ENCODE measurements around the gene CELA1.

CELA1 gene

DNA sequence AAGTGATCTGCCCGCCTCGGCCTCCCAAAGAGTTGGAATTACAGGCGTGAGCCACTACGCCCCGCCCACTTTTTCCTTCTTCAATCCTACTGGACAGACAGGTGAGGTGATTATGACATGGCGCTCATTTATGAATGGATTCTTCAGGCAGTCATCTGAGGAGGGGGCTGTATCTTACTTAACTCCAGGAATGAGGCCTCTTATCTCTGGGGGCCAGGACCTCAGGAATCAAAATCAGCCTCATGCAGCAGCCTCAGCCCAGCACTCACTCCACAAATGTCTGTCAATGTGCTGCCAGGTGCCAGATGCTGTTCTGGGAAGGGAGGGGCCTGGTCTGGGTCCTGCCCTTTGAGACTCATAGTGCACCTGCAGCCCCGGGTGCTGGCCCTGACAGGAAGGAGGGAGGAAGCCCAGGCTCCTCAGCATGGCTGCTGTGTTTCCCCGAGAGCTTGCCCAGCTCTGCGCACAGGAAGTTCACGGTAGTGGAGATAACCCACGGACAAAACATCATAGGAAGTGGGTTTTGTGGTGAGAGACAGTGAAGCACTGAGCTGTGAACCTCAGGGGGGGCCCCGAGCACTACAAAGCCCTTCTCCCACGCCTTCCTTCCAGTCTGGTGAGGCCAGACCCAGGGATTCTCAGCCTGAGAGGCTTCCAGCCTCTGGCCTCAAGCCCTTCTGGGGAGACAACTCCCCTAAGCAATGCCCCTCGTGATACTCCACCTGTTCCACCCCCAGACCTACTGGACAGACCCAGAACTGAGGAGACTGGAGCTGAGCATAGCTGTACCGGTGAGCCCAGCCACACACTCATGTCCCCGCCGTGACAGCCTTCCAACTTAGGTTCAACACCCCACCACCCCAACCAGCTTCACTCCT lies 22.4 kb upstream of the CELA1 start:
- TF ChIP-seq, protein P1, sequence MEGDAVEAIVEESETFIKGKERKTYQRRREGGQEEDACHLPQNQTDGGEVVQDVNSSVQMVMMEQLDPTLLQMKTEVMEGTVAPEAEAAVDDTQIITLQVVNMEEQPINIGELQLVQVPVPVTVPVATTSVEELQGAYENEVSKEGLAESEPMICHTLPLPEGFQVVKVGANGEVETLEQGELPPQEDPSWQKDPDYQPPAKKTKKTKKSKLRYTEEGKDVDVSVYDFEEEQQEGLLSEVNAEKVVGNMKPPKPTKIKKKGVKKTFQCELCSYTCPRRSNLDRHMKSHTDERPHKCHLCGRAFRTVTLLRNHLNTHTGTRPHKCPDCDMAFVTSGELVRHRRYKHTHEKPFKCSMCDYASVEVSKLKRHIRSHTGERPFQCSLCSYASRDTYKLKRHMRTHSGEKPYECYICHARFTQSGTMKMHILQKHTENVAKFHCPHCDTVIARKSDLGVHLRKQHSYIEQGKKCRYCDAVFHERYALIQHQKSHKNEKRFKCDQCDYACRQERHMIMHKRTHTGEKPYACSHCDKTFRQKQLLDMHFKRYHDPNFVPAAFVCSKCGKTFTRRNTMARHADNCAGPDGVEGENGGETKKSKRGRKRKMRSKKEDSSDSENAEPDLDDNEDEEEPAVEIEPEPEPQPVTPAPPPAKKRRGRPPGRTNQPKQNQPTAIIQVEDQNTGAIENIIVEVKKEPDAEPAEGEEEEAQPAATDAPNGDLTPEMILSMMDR (IDR thresholded peaks at IDR 0.05; ENCODE audit: borderline replicate concordance, insufficient read depth, low read depth, low read length): no peak
- no peak overlapping the region for H3K4me3 ChIP-seq (ENCODE audit: low read depth, low read length)

DNA sequence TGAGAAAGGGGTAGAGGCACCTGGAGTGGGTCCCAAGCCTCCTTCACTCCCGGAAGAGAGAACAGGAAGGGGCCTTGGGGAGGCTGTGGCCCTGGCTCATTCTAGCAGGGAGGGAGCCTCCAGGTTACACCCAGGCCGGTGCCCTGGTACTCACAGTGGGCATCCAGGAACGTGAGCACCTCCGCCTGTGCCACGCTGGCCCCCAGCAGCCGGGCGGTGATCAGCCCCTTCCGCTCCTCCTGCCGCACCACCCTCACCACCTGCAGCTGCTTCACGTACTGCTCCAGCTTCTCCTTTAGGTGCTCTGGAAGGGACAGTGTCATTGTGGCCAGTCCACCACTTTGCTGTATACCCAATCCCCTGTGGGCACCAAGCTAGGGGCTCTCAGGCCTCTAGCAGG lies 18.8 kb upstream of the CELA1 start:
- TF ChIP-seq, protein P1 (IDR thresholded peaks at IDR 0.05; ENCODE audit: borderline replicate concordance, insufficient read depth, low read depth, low read length): no peak
- no peak overlapping the region for H3K4me3 ChIP-seq (ENCODE audit: low read depth, low read length)

DNA sequence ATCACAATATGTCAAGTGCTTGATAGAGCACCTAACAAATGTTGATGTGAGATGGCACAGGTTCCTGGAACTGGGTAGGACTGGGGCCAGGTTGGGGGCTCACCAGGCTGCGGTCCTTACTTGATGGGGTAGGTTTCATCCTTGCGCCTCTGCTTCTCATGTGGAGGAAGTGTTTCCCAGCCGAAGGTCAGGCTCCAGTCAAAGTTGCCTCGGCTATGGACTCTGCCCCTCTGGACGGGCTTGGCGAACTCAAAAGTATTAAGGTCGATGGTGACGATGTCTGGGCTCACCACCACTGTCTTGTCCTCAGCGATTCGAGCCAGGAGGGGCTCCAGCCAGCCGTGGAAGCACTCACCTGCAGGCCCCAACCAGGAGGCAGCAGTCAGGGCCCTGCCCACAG lies 17.5 kb upstream of the CELA1 start:
- TF ChIP-seq, protein P1 (IDR thresholded peaks at IDR 0.05; ENCODE audit: borderline replicate concordance, insufficient read depth, low read depth, low read length): no peak
- no peak overlapping the region for H3K4me3 ChIP-seq (ENCODE audit: low read depth, low read length)

DNA sequence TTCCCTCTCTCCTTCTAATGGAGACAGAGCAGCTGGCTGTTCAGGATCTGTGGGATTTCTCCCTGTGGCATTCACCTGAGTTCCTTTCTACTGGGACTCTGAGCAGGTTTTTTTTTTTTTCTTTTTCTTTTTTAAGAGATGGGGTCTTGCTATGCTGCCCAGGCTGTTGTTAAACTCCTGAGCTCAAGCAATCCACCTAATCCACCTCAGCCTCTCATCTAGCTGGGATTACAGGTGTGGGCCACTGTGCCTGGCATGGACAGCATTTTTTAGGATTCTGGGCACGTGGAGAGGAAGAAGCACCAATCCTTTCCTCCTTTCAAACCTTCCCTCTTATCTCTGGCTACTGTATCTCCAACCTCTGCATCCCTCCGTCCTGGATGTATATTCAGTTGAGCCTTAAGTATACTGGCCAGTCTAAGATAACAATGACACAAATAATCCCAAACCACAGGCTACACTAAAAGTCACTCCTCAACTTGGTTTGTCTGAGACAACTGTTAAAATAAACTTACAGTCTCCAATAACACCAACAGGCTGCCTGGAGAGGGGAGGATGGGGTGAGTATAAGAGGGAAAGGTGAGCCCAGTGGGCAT lies 16.4 kb upstream of the CELA1 start:
- H3K4me3 ChIP-seq (ENCODE audit: low read depth, low read length): no peak overlapping the region
- TF ChIP-seq, protein P1 (IDR thresholded peaks at IDR 0.05; ENCODE audit: borderline replicate concordance, insufficient read depth, low read depth, low read length): no peak

DNA sequence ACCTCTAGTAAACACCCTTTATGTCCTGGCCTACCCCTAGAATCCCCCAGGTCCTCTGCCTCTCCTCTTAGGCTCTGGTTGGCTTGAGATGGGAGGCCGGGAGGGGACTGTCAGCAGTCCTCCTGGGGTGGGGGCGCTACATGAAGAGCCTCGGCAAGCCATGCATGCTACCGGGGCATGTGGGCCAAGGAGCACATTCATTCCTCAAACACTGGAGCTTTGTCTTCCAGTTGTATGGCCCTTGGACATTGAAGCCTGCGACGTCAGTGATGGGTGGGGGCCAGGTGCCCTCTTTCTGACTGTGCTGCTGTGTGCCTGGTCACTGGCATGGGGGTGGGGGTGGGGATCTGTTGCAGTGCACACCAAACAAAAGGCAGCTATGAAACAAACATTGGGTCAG lies 15.8 kb upstream of the CELA1 start:
- H3K4me3 ChIP-seq (ENCODE audit: low read depth, low read length): no peak overlapping the region
- TF ChIP-seq, protein P1 (IDR thresholded peaks at IDR 0.05; ENCODE audit: borderline replicate concordance, insufficient read depth, low read depth, low read length): no peak

DNA sequence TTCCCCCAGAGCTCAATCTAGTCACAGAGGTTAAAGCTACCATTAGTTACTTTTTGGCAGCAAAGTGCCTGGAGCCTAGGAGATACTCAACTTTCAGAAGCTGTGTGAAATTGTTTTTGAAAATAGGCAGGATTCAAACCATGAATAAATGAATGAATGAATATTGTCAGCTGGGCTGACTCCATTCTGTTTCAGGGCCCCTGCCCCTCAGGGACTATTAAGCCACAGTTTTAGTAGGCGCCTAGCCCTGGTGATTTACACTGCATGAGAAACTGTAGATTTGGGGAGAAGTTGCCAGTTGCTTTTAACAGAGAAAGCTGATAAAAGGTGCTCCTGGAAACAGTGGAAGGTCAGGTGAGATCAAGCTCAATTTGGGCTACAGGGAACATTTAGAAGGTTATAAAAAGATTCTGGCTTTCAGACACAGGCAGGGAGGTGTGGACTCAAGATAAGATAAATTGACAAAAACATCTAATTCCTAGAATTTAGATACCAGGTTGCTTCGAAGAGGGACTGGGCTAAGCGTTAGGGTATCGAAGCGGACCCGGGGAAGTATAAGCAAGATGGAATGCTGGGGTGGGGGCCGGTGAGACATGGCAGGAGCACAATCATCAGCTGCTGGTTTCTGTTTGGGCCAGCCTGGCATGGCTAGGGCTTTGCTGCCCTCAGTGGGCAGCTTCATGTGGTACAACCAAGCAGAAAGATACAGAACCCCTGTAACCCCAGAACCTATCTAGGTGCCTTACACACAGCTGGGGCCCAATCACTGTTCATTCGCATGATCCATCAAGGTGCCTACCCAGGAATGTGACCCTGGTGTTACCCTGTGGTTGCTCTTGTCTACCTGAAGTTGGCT lies 14.9 kb upstream of the CELA1 start:
- H3K4me3 ChIP-seq (ENCODE audit: low read depth, low read length): no peak overlapping the region
- TF ChIP-seq, protein P1 (IDR thresholded peaks at IDR 0.05; ENCODE audit: borderline replicate concordance, insufficient read depth, low read depth, low read length): no peak
